SH-SY5Y (cell line): ENCODE results near the gene PPP1CA.

ENCODE experiments used
- GATA2 ChIP-seq: IDR thresholded peaks from 2 replicates; pipeline ENCODE4 v1.6.1; 2011; ENCODE audit warnings: mild to moderate bottlenecking, low read depth, low read length
- GATA3 ChIP-seq: IDR thresholded peaks from 2 replicates; pipeline ENCODE4 v1.6.1; 2011; ENCODE audit warnings: low read depth, mild to moderate bottlenecking, low read length, moderate library complexity

The PPP1CA gene

DNA sequence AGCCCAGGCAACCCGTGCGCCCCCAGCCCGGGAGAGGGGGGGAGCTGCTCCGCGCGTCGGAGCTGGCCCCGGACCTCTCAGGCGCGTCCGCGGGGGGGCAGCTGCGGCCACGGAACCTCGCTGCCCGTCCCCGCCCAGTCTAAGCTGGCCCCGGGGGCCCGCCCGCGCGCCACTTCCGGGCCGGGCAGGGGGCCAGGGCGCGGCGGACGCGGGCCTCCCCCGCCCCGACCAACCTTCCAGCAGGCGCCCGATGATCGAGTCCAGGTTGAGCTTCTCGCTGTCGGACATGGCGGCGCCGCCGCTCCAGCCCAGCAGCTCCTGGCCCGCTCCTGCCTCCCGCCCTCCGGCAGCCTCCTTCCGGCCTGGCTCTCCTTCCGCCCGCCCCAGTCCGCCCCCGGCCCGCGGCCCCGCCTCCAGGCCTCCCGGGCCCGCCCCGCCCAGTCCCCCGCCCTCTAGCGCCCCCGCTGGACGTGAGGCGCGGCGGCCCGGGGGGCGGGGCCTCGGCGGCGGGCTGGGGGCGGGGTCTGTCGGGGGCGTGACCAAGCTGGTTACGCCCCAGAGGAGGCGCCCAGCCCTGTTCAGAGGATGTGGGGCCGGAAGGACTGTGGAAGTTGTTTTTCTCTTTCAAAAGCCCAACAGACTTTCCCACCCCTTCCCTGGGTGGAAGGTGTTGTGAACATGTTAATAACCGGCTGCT lies at the start of gene PPP1CA:
Gene PPP1CA, minus strand, starts transcription at position 364 of the 697 bp plus-strand sequence. Its CDS starts 76 bp downstream, at position 288.
- no peak for TF ChIP-seq GATA3
- no peak for TF ChIP-seq GATA2

DNA sequence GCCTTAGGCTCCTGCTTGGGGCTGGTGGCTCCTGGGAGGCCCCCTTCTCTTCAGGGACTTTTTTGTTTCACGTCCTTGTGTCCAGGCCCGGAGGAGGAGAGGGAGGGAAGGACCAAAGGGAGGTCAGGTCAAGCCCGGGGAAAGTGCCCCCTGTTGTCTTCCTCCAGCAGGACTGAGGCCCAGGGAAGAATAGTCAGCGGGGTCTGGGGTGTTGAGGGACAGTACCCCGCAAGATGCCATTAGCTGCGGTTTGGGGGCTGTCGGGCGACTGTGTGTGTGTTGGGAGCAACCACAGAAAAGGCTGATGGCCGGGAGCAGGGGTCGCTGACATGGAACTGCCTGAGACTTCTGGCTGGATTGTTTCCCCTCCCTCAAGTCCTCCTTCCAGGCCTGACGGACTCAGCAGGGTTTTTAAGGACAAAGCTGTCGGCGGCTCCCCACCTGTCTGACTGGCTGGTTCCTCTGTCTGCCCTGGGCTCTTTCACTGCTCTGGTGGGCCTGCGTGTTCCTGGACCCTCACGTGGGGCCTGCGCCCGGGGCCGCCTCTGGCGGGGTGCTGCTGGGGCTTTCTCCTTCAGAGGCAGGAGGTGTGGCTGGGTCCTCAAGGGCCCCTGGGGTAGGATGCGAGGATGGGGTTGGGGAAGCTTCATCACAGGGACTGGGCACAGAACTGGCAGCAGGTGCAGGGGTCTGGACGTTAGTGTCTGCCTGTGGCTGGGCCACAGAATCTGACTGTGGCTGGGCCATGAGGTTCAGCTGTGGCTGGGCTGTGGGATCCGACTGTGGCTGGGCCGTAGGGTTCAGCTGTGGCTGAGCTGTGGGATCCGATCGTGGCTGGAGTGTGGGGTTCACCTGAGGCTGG lies 49.4 kb upstream of the PPP1CA start:
- TF ChIP-seq GATA2 (no peak), GATA3 (no peak)

DNA sequence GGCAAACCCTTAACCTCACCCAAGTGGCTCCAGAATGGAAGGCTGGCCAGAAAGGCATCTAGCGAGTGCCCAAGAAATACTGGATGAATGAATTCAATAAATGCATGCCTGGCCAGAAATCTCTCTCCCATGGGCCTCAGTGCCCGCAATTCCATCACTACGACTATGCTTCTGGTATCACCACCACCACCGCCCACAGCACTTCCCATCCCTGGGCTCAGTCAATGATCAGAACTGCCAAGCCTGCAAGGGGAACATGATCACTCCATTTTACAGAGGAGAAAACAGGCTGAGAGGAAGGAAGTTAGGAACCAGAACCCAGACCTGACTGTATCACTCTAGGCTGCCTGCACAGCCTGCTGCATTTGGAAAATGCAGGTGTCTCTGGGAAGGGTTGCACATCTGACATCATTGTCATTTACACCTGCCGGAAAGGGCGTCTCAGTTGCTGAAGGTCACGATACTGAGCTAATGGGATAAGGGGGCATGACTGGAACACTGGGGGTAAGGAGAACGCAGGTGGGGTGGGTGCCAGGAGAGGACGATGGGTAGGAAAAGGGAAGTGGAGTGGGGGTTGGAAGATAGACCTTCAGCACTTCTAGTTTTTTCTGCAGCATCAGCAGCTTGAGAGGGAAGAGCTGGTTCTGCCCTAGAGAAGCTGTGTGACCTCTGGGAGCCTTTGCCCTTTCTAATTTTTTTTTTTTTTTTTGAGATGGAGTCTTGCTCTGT lies 47.6 kb upstream of the PPP1CA start:
- TF ChIP-seq GATA3 (no peak), GATA2 (no peak)

DNA sequence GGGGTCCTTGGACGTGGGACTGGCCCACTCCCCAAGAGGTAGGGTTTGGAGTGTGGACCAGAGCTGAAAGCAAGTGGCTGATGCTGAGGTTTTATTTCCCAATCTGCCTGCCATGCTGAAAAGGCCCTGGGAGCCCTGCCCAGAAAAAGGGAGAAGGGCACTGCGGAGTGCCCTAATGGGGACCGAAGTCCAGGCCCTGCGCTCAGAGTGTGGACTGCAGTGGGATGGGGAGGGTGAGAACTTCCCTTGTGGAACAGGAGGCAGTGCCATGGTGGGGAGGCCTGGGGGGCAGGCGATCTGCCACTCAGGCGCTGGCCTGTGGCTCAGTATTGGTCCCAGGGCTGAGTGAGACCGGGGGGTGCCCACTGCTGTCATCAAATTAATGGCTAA lies 46.6 kb upstream of the PPP1CA start:
- TF ChIP-seq GATA2 (no peak), GATA3 (no peak)

- TF ChIP-seq GATA2: no peak
- TF ChIP-seq GATA3: no peak
Observed at GRCh38 chr11:67445515-67445914, 43.9 kb upstream of the PPP1CA start.

DNA sequence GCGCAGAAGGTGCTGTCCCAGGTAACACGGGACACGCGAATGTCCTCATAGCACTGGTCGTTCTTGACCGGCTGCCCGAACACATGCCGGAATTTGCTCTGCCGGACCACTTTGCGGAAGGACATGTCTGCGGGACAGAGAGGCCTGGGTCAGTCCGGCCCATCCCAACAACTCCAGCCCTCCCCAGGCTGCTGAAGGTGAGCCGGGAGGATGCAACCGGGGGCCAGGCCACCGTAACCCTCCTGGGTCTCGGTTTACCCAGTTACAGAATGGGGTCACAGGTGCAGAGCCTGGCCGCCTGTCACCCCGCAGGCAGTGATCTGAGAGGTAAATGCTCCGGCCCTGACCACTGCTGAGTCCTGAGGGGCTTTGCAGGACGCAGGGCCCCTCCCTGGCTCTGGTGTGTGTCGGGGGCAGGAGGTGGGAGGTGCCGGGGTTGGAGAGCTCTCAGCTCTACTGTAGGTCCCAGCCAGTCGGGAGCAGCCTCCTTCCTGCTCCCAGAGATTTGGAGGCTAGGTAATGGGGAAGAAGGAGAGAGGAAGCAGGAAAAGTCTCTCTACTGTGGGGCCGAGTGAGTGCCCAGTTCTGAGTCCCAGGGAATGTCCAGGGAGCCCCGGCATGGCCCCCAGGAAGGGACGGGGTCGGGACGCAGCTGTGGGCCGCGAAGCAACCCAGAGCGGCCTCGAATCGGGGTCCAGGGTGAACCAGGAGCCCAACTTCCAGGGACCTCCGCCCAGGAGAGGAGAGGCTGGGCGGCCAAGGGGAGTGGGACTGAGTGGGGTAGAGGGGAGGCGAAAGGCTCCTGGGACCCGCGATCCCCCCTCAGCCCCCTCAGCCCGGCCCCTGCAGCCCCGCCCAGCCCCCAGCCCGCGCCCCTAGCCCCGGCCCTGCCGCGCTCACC lies 41.1 kb upstream of the PPP1CA start:
- no peak for TF ChIP-seq GATA3
- no peak for TF ChIP-seq GATA2

DNA sequence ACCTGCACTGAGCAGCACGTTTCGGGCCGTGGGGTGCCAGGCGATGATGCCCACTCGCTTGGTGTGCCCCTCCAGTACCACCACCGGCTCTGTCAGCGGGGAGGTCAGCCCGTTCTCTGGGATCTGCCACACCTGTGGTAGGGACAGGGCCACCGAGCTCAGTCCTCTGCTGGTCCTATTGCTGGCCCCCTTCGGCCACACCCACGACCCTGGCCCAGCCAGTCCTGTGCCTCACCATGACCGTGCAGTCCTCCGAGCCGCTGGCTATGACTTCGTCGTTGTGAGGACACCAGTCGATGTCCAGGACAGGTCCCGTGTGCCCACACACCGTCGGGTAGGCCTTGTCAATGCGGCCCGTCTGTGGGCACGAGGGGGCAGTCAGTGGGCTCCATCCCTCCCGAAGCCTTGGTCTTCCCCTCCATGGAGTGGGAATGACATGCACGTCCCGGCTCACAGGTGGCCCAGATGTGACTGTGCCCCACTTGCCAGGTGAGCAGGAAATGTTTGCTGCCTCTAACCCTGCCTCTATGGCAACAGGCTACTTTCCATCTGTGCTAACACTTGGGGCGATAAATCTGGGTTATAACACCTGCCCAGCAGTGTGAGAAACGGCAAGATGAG lies 40.2 kb upstream of the PPP1CA start:
- TF ChIP-seq GATA2: no peak
- no peak for TF ChIP-seq GATA3

DNA sequence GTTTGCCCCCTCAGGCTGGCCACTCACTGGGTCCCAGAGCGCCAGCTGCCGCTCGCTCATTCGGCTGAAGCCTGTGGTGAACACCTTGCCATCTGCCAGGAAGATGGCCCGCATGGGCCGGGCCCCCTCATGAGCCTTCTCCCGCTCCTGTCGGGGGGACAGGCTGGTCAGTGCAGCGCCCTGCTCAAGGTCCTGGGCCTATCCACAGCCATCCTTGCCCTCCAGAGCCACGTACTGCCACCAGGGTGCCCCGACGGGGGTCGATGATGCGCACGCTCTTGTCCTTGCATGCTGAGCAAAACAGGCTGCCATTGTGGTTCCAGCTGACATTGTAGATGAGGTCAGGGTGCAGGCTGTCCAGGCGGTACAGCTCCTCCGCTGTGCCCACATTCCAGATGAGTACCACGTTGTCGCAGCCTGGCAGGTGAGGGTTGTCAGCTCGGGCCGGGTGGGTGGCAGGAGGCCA lies 39.5 kb upstream of the PPP1CA start:
- TF ChIP-seq GATA3: no peak
- no peak for TF ChIP-seq GATA2

DNA sequence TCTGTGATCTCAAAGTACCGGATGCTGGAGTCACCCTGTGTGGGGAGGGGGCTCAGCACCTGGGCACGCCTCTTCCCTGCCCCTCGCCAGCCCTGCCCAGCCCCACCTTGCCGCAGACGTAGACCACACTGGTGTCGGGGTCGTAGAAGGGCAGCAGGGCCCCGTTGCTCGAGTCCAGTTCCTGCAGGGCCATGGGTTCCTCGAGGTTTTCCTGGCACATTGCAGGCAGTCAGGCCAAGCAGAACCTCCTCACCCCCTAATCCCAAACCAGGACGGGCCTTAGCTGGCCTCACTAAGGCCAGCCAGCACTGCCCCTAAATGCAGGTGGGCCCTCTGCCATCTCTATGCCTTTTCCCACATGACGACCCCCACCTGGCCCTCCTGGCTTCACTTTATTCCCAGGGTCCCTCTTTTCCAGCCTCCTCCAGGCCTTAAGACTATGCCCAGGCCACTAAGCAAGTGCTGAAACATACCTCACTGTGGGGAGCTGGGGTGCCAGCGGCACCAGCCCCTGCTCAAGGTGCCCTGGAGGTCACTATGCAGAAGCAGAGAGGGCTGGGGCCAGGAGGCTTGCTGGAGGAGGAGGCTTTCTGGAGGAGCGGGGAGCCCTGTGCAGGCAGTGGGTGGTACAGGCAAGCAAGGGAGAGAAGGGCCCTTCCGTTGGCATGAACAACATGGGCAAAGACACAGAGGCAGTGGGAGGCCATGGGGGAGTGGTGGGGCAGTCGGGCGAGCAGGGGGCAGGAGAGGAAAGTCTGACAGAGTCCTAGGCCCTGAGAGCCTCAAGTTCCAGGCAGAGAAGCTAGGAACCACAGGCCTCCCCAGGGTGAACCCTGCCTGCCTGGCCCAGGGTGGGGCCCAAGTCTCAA lies 38.8 kb upstream of the PPP1CA start:
- TF ChIP-seq GATA3 (no peak), GATA2 (no peak)

DNA sequence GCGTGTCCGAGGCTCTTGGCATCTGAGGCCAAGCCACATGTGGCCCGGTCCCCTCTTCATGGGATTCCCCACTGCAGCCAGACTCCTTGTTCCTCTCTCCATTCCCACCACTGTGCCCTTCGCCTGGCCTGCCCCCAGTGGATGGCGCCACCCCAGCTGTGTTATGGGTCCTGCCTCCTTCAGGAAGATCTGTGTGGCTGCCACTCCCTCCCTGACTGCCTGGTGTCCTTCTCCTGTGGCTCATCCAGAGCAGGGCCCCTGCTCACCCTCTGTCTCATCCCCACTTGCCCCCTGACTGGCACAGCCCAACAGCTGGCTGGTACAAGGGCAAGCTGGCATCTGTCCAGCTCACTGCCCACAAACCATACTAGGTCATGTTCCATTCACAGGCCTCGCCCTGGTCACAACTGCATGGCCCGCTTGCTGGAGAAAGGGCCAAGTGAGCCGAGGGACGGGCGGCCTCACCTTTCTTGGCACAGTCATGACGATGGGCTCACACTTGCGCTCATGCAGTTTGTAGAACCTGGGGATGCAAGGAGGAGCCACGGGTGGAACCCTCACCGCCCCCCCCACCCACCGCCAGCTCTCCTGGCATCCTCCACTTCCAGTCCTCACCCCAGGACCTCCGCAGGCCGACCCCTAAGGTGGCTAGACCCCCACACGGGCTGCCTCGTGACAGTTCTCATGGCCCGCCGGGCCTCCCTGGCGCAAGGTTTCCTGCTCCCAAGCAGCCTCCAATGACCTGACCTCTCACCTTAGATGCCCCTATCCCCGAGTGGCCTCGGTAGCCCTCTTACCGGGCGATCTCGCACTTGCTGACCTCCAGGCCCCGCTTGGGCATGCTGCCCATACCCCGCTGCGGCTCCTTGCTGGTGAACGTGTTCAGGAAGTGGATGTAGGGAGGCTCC lies 37.9 kb upstream of the PPP1CA start:
- no peak for TF ChIP-seq GATA3
- TF ChIP-seq GATA2: no peak

DNA sequence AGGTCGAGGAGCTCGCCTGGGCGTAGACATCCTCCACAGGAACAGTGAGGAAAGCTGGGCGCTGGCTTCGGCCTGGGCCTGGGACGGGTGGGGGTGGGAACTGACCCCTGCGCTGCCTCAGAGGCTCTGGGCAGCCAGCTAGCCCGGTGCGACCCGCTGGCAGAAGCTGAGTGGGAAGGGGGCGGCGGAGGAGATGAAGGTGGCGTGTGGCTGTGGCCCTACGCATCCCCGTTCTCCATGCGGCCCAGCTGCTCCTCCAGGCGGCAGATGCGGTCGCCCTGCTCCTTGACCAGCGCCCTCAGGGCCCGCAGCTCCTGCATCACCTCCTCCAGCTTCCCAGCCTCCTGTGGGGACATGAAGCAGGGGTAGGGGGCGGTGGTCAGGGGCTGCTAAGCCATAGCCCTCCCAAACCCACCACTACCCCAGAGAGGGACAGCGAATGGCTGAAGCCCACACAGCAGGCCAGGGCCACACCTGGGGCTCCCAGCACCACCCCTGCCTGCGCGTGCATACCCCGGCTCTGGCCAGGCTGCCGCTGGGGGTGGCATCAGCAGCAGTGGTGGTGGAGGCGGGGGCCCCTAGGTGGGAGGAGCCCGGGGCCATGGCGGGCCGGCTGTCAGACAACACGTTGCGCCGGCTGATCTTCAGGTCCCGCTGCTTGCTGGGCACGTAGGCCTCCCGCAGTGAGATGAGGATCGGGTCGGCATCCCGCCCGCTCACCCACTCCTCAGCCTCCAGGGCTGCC lies 36.7 kb upstream of the PPP1CA start:
- TF ChIP-seq GATA2 (no peak), GATA3 (no peak)

- TF ChIP-seq GATA2 (no peak), GATA3 (no peak)
Observed at GRCh38 chr11:67437809-67438157, 36.1 kb upstream of the PPP1CA start.
